ENCODE measurements around the gene AP2A1. TPM values are rescaled to one million over a fixed set of nuclear protein-coding genes. Genes with fewer than 3 reads are reported as not detected.

The AP2A1 gene
- total and polyA plus RNA-seq, 4 donors, result 20.1 to 123 (median 57.5) TPM

GRCh38 chr19:49845414-49845813 lies 78.6 kb downstream of the AP2A1 start:
- Histone ChIP-seq H3K9ac (ENCODE audit: low read depth in 1 of 2, low read length in 2 of 2) (no peak overlapping the region), H3K4me1 (ENCODE audit: control insufficient read depth in 4 of 4, insufficient read depth in 4 of 4, low read length in 3 of 4) (peaks cover 0 to 8% (median 3%) of the 10 kb centered on the region in 4 donors), H3K27me3 (ENCODE audit: control insufficient read depth in 4 of 4, insufficient read depth in 4 of 4, low read length in 3 of 4) (no peaks in the 10 kb centered on the region), H3K9me3 (ENCODE audit: control insufficient read depth in 4 of 4, low read length in 3 of 4) (no peaks in the 10 kb centered on the region), H3K27ac (ENCODE audit: low read depth in 1 of 2, low read length in 2 of 2) (no peak overlapping the region), H3K36me3 (ENCODE audit: control insufficient read depth in 4 of 4, insufficient read depth in 3 of 4, low read depth in 1 of 4, low read length in 3 of 4) (no peaks in the 10 kb centered on the region), H3K4me3 (ENCODE audit: low read depth in 1 of 3, low read length in 3 of 3) (no peak overlapping the region)
- WGBS, result 61% methylated on average over 3 of the region's 3 CpGs
- TF ChIP-seq GABPA (IDR thresholded peaks at IDR 0.05 in 1 of 2, conservative IDR thresholded peaks at IDR 0.05 in 1 of 2), result no peak
- no peak for DNase-seq (ENCODE audit: low spot score)

DNA sequence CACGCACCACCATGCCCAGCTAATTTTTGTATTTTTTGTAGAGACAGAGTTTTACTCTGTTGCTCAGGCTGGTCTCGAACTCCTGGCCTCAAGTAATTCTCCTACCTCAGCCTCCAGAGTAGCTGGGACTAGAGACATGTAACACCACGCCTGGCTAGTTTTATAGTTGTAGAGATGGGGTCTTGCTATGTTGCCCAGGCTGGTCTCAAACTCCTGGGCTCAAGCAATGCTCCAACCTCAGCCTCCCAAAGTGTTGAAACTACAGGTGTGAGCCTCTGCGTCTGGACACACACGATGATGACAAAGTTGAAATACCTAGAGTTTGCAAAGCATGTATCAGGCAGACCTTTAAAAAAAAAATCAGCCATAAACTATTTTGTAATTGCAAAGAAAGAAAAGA lies 79.6 kb downstream of the AP2A1 start:
- Histone ChIP-seq H3K27ac (ENCODE audit: low read depth in 1 of 2, low read length in 2 of 2) (no peak overlapping the region), H3K4me1 (ENCODE audit: control insufficient read depth in 4 of 4, insufficient read depth in 4 of 4, low read length in 3 of 4) (peaks cover 0 to 8% (median 3%) of the 10 kb centered on the region in 4 donors), H3K9me3 (ENCODE audit: control insufficient read depth in 4 of 4, low read length in 3 of 4) (no peaks in the 10 kb centered on the region), H3K36me3 (ENCODE audit: control insufficient read depth in 4 of 4, insufficient read depth in 3 of 4, low read depth in 1 of 4, low read length in 3 of 4) (no peaks in the 10 kb centered on the region), H3K4me3 (ENCODE audit: low read depth in 1 of 3, low read length in 3 of 3) (no peak overlapping the region), H3K9ac (ENCODE audit: low read depth in 1 of 2, low read length in 2 of 2) (no peak overlapping the region), H3K27me3 (ENCODE audit: control insufficient read depth in 4 of 4, insufficient read depth in 4 of 4, low read length in 3 of 4) (no peaks in the 10 kb centered on the region)
- 76% methylated on average over 5 of the region's 5 CpGs for WGBS
- TF ChIP-seq, protein P1, sequence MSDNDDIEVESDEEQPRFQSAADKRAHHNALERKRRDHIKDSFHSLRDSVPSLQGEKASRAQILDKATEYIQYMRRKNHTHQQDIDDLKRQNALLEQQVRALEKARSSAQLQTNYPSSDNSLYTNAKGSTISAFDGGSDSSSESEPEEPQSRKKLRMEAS (IDR thresholded peaks at IDR 0.05), result no peak
- TF ChIP-seq JUND (IDR thresholded peaks at IDR 0.05) (no peak), RXRA (IDR thresholded peaks at IDR 0.05) (no peak), FOXA2 (IDR thresholded peaks at IDR 0.05) (no peak), NR2F2 (IDR thresholded peaks at IDR 0.05) (no peak), RAD21 (IDR thresholded peaks at IDR 0.05) (no peak), GABPA (IDR thresholded peaks at IDR 0.05 in 1 of 2, conservative IDR thresholded peaks at IDR 0.05 in 1 of 2) (no peak), HNF4A (conservative IDR thresholded peaks at IDR 0.05) (no peak), HNF4G (IDR thresholded peaks at IDR 0.05) (no peak)
- TF ChIP-seq, protein P2, sequence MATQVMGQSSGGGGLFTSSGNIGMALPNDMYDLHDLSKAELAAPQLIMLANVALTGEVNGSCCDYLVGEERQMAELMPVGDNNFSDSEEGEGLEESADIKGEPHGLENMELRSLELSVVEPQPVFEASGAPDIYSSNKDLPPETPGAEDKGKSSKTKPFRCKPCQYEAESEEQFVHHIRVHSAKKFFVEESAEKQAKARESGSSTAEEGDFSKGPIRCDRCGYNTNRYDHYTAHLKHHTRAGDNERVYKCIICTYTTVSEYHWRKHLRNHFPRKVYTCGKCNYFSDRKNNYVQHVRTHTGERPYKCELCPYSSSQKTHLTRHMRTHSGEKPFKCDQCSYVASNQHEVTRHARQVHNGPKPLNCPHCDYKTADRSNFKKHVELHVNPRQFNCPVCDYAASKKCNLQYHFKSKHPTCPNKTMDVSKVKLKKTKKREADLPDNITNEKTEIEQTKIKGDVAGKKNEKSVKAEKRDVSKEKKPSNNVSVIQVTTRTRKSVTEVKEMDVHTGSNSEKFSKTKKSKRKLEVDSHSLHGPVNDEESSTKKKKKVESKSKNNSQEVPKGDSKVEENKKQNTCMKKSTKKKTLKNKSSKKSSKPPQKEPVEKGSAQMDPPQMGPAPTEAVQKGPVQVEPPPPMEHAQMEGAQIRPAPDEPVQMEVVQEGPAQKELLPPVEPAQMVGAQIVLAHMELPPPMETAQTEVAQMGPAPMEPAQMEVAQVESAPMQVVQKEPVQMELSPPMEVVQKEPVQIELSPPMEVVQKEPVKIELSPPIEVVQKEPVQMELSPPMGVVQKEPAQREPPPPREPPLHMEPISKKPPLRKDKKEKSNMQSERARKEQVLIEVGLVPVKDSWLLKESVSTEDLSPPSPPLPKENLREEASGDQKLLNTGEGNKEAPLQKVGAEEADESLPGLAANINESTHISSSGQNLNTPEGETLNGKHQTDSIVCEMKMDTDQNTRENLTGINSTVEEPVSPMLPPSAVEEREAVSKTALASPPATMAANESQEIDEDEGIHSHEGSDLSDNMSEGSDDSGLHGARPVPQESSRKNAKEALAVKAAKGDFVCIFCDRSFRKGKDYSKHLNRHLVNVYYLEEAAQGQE (IDR thresholded peaks at IDR 0.05), result no peak
- TF ChIP-seq, protein P3, sequence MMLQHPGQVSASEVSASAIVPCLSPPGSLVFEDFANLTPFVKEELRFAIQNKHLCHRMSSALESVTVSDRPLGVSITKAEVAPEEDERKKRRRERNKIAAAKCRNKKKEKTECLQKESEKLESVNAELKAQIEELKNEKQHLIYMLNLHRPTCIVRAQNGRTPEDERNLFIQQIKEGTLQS (IDR thresholded peaks at IDR 0.05), result no peak
- no peak for DNase-seq (ENCODE audit: low spot score)

DNA sequence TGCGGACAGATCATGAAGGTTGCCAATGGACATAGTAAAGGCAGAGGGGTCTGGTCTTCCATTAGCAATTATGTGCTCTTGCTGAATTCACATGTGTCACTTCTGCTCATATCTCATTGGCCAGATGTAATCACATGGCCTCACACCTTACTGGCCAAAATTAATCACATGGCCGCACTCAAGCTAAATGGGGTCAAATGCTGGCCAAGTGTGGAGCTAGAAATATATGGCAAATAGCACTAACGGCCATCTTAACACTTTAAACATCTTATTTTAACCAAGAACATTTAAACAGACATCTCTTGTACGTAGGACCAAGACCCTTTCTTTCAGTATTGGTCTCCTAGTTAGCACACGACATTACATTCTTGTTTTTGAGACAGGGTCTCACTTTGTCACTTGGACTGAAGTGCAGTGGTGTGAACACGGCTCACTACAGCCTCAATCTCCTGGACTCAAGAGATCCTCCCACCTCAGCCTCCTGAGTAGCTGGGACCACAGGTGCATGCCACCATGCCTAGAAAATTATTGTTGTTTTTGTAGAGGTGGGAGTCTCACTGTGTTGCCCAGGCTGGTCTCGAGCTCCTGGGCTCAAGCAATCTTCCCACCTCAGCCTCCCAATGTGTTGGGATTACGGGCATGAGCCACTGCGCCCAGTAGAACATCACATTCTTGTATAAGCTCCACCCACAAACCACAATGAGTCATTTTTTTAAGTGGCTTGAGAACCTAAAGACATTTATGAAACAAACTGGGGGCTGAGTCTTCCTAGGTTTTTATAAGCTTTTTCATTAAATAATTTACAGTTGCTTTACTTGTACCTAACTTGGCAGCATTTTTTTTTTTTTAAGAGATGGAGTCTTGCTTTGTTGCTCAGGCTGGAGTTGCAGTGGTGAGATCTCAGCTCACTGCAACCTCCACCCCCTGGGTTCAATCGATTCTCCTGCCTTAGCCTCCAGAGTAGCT lies 81.2 kb downstream of the AP2A1 start:
- TF ChIP-seq, protein P1 (IDR thresholded peaks at IDR 0.05), result no peak
- TF ChIP-seq HNF4G (IDR thresholded peaks at IDR 0.05), result no peak
- no peak for TF ChIP-seq NR2F2 (IDR thresholded peaks at IDR 0.05)
- no peak for TF ChIP-seq RXRA (IDR thresholded peaks at IDR 0.05)
- TF ChIP-seq, protein P4, sequence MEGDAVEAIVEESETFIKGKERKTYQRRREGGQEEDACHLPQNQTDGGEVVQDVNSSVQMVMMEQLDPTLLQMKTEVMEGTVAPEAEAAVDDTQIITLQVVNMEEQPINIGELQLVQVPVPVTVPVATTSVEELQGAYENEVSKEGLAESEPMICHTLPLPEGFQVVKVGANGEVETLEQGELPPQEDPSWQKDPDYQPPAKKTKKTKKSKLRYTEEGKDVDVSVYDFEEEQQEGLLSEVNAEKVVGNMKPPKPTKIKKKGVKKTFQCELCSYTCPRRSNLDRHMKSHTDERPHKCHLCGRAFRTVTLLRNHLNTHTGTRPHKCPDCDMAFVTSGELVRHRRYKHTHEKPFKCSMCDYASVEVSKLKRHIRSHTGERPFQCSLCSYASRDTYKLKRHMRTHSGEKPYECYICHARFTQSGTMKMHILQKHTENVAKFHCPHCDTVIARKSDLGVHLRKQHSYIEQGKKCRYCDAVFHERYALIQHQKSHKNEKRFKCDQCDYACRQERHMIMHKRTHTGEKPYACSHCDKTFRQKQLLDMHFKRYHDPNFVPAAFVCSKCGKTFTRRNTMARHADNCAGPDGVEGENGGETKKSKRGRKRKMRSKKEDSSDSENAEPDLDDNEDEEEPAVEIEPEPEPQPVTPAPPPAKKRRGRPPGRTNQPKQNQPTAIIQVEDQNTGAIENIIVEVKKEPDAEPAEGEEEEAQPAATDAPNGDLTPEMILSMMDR (IDR thresholded peaks at IDR 0.05; ENCODE audit: low read depth, low read length, missing input control), result no peak
- TF ChIP-seq SP1 (IDR thresholded peaks at IDR 0.05), result no peak
- TF ChIP-seq RAD21 (IDR thresholded peaks at IDR 0.05), result no peak
- TF ChIP-seq FOXA2 (IDR thresholded peaks at IDR 0.05), result no peak
- no peak for TF ChIP-seq JUND (IDR thresholded peaks at IDR 0.05)
- TF ChIP-seq EGR1 (IDR thresholded peaks at IDR 0.05; ENCODE audit: low read depth in 2 of 2), result no peak
- TF ChIP-seq TAF1 (conservative IDR thresholded peaks at IDR 0.05), result no peak
- TF ChIP-seq GABPA (IDR thresholded peaks at IDR 0.05 in 1 of 2, conservative IDR thresholded peaks at IDR 0.05 in 1 of 2), result no peak
- no peak for TF ChIP-seq ZBTB33 (IDR thresholded peaks at IDR 0.05)
- TF ChIP-seq HNF4A (conservative IDR thresholded peaks at IDR 0.05), result no peak
- Histone ChIP-seq H3K27me3 (ENCODE audit: control insufficient read depth in 4 of 4, insufficient read depth in 4 of 4, low read length in 3 of 4) (no peaks in the 10 kb centered on the region), H3K4me3 (ENCODE audit: low read depth in 1 of 3, low read length in 3 of 3) (no peak overlapping the region), H3K36me3 (ENCODE audit: control insufficient read depth in 4 of 4, insufficient read depth in 3 of 4, low read depth in 1 of 4, low read length in 3 of 4) (no peaks in the 10 kb centered on the region), H3K9me3 (ENCODE audit: control insufficient read depth in 4 of 4, low read length in 3 of 4) (no peaks in the 10 kb centered on the region), H3K27ac (ENCODE audit: low read depth in 1 of 2, low read length in 2 of 2) (no peak overlapping the region), H3K9ac (ENCODE audit: low read depth in 1 of 2, low read length in 2 of 2) (no peak overlapping the region), H3K4me1 (ENCODE audit: control insufficient read depth in 4 of 4, insufficient read depth in 4 of 4, low read length in 3 of 4) (peaks cover 2 to 19% (median 13%) of the 10 kb centered on the region in 4 donors)
- no peak for DNase-seq (ENCODE audit: low spot score)
- WGBS, result 90% methylated on average over 10 of the region's 10 CpGs

Measured in liver (tissue), 9 donors.